ENCODE data around the gene NLRC3. TPM values are rescaled to one million over a fixed set of nuclear protein-coding genes. Genes with fewer than 3 reads are reported as not detected.

The NLRC3 gene
- total and polyA plus RNA-seq, 12 donors: 0.26 to 2.5 (median 1.0) TPM

- H3K4me3 ChIP-seq: no peak overlapping the region
- no peak for DNase-seq
- no peaks in the 10 kb centered on the region for H3K9me3 ChIP-seq
- no peak for TF ChIP-seq CTCF (IDR thresholded peaks at IDR 0.05)
- H3K27ac ChIP-seq: no peak overlapping the region
- intact Hi-C loops (cut with DNase I): no loop called here
- peaks cover 0 to 43% (median 9%) of the 10 kb centered on the region in 9 donors for H3K36me3 ChIP-seq
- no peaks in the 10 kb centered on the region for H3K27me3 ChIP-seq
- peaks cover 0 to 21% (median 18%) of the 10 kb centered on the region in 9 donors for H3K4me1 ChIP-seq
- no peak for ATAC-seq
- 91 to 94% methylated on average over 2 of the region's 2 CpGs for WGBS, 2 donors
Measured at GRCh38 chr16:3607634-3608033, 30.4 kb upstream of the NLRC3 start.

- Histone ChIP-seq H3K4me3 (no peak overlapping the region), H3K27me3 (no peaks in the 10 kb centered on the region), H3K27ac (no peak overlapping the region), H3K9me3 (no peaks in the 10 kb centered on the region), H3K4me1 (peaks cover 0 to 18% (median 14%) of the 10 kb centered on the region in 9 donors), H3K36me3 (peaks cover 0 to 44% (median 13%) of the 10 kb centered on the region in 9 donors)
- TF ChIP-seq CTCF (IDR thresholded peaks at IDR 0.05): no peak
- ATAC-seq: no peak
- intact Hi-C loops (cut with DNase I): no loop called here
- DNase-seq: no peak
- 91 to 93% methylated on average over 7 of the region's 7 CpGs for WGBS, 2 donors
Measured at GRCh38 chr16:3607161-3607560, 30.0 kb upstream of the NLRC3 start.

GRCh38 chr16:3606441-3606840 lies 29.2 kb upstream of the NLRC3 start:
- intact Hi-C loops (cut with DNase I): no loop called here
- H3K27me3 ChIP-seq: no peaks in the 10 kb centered on the region
- no peak overlapping the region for H3K4me3 ChIP-seq
- no peak overlapping the region for H3K27ac ChIP-seq
- peaks cover 0 to 51% (median 16%) of the 10 kb centered on the region in 9 donors for H3K36me3 ChIP-seq
- H3K4me1 ChIP-seq: peaks cover 0 to 14% (median 13%) of the 10 kb centered on the region in 9 donors
- TF ChIP-seq CTCF (IDR thresholded peaks at IDR 0.05): no peak
- ATAC-seq (no peak), DNase-seq (no peak)
- no peaks in the 10 kb centered on the region for H3K9me3 ChIP-seq
- WGBS, 2 donors: 77 to 79% methylated on average over 11 of the region's 11 CpGs

- peak in 5 of 8 donors; percentile 28 to 50 (median 39) for ATAC-seq
- no peak for TF ChIP-seq CTCF (IDR thresholded peaks at IDR 0.05)
- H3K27ac ChIP-seq: no peak overlapping the region
- 55 to 76% methylated on average over 7 of the region's 7 CpGs for WGBS, 2 donors
- no peaks in the 10 kb centered on the region for H3K27me3 ChIP-seq
- H3K36me3 ChIP-seq: peaks cover 0 to 73% (median 16%) of the 10 kb centered on the region in 9 donors
- peaks cover 0 to 4% (median 0%) of the 10 kb centered on the region in 9 donors for H3K4me1 ChIP-seq
- intact Hi-C loops (cut with DNase I): no loop called here
- DNase-seq: no peak
- H3K9me3 ChIP-seq: peaks cover 0 to 5% (median 0%) of the 10 kb centered on the region in 11 donors
- no peak overlapping the region for H3K4me3 ChIP-seq
Measured at GRCh38 chr16:3602320-3602653, 25.1 kb upstream of the NLRC3 start.

Measured in heart right ventricle (tissue), 16 donors.